HG03354 (cell line): ENCODE data around the gene USP17L24.
"Not testable (repeated sequence)": the region's sequence is repeated elsewhere in the genome, so short reads cannot be mapped to it uniquely, and the experiment has no call there.

Experiments
- ATAC-seq: cut with Tn5 transposase; IDR thresholded peaks from one replicate; pipeline ENCODE4 v1.9.1; 2021; ENCODE audit warnings: mild to moderate bottlenecking; ENCODE audit not compliant: unreplicated experiment, poor library complexity, severe bottlenecking

Gene USP17L24, protein sequence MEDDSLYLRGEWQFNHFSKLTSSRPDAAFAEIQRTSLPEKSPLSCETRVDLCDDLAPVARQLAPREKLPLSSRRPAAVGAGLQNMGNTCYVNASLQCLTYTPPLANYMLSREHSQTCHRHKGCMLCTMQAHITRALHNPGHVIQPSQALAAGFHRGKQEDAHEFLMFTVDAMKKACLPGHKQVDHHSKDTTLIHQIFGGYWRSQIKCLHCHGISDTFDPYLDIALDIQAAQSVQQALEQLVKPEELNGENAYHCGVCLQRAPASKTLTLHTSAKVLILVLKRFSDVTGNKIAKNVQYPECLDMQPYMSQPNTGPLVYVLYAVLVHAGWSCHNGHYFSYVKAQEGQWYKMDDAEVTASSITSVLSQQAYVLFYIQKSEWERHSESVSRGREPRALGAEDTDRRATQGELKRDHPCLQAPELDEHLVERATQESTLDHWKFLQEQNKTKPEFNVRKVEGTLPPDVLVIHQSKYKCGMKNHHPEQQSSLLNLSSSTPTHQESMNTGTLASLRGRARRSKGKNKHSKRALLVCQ

DNA sequence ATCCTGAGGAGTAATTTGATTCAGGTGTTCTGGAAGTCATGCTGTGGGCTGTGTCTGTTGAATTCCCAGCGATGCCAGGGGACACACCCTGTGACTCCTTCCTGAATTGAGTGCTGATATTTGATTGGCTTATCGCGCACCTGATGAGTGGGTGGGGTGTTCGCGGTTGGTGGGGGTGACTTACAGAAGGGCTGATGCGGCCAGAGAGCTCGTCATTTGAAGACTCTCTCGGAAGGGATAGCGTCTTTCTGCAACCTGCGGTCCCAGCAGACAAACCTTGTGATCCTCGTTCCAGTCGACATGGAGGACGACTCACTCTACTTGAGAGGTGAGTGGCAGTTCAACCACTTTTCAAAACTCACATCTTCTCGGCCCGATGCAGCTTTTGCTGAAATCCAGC is at the start of gene USP17L24:
Gene USP17L24, plus strand, starts transcription at position 301 of the 400 bp plus-strand sequence. Its CDS starts 0 bp downstream, at position 301.
- ATAC-seq: not testable (repeated sequence)

DNA sequence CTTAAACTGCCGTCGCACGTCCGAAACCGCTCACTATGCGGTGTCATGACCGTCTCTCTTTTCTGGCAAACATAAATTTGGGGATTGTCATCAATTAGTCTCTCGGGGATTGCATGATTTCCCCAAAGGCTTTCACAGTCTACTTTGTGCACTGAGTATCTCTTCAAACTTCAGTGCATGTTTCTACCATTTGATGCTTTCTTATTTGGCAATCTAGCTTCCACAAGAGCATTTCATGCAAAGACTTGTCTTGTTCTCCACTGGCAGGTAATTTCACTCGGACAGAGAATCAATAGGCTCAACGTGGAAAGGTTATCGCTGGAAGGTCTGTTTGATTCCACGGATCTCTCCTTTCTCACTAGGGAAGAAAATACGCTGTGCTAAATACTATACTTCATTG is 774 bp upstream of the USP17L24 start:
- ATAC-seq: not testable (repeated sequence)

GRCh38 chr4:9329611-9330010 is 4.6 kb downstream of the USP17L24 start, which contains the start of gene USP17L25:
Gene USP17L25 (plus strand): TSS chr4:9329911. CDS start chr4:9329911, 0 bp downstream.
- not testable (repeated sequence) for ATAC-seq

GRCh38 chr4:9334358-9334757 is 9.4 kb downstream of the USP17L24 start, which contains the start of gene USP17L26:
Gene USP17L26 (plus strand): TSS chr4:9334658. CDS start chr4:9334658, 0 bp downstream.
- not testable (repeated sequence) for ATAC-seq

DNA sequence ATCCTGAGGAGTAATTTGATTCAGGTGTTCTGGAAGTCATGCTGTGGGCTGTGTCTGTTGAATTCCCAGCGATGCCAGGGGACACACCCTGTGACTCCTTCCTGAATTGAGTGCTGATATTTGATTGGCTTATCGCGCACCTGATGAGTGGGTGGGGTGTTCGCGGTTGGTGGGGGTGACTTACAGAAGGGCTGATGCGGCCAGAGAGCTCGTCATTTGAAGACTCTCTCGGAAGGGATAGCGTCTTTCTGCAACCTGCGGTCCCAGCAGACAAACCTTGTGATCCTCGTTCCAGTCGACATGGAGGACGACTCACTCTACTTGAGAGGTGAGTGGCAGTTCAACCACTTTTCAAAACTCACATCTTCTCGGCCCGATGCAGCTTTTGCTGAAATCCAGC is 14.1 kb downstream of the USP17L24 start, which contains the start of gene USP17L5:
Gene USP17L5, plus strand, starts transcription at position 301 of the 400 bp plus-strand sequence. Its CDS starts 0 bp downstream, at position 301.
- ATAC-seq: not testable (repeated sequence)

DNA sequence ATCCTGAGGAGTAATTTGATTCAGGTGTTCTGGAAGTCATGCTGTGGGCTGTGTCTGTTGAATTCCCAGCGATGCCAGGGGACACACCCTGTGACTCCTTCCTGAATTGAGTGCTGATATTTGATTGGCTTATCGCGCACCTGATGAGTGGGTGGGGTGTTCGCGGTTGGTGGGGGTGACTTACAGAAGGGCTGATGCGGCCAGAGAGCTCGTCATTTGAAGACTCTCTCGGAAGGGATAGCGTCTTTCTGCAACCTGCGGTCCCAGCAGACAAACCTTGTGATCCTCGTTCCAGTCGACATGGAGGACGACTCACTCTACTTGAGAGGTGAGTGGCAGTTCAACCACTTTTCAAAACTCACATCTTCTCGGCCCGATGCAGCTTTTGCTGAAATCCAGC is 18.9 kb downstream of the USP17L24 start, which contains the start of gene USP17L27:
Gene USP17L27, plus strand, starts transcription at position 301 of the 400 bp plus-strand sequence. Its CDS starts 0 bp downstream, at position 301.
- ATAC-seq: not testable (repeated sequence)

DNA sequence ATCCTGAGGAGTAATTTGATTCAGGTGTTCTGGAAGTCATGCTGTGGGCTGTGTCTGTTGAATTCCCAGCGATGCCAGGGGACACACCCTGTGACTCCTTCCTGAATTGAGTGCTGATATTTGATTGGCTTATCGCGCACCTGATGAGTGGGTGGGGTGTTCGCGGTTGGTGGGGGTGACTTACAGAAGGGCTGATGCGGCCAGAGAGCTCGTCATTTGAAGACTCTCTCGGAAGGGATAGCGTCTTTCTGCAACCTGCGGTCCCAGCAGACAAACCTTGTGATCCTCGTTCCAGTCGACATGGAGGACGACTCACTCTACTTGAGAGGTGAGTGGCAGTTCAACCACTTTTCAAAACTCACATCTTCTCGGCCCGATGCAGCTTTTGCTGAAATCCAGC is 23.6 kb downstream of the USP17L24 start, which contains the start of gene USP17L28:
Gene USP17L28, plus strand, starts transcription at position 301 of the 400 bp plus-strand sequence. Its CDS starts 0 bp downstream, at position 301.
- ATAC-seq: not testable (repeated sequence)

- not testable (repeated sequence) for ATAC-seq
These were observed 25.9 kb downstream of the USP17L24 start for GRCh38 chr4:9350866-9351265.

GRCh38 chr4:9353338-9353737 is 28.4 kb downstream of the USP17L24 start, which contains the start of gene USP17L29:
Gene USP17L29 (plus strand): TSS chr4:9353638. CDS start chr4:9353638, 0 bp downstream.
- not testable (repeated sequence) for ATAC-seq

- not testable (repeated sequence) for ATAC-seq
These were observed 37.9 kb downstream of the USP17L24 start, which contains the start of gene USP17L30 for GRCh38 chr4:9362829-9363228. Gene USP17L30 (plus strand): TSS chr4:9363129. CDS start chr4:9363129, 0 bp downstream.
